COLO829 (cell line): ENCODE data around the gene SEPTIN7.
A peak's percentile ranks its signal among the peaks of the same experiment; 100 is the strongest.
"Not testable (repeated sequence)": the region's sequence is repeated elsewhere in the genome, so short reads cannot be mapped to it uniquely, and the experiment has no call there.

Experiments
- DNase-seq: peaks from one replicate; pipeline ENCODE4 v3.0.0; 2012; ENCODE audit warnings: low spot score

The SEPTIN7 gene

DNA sequence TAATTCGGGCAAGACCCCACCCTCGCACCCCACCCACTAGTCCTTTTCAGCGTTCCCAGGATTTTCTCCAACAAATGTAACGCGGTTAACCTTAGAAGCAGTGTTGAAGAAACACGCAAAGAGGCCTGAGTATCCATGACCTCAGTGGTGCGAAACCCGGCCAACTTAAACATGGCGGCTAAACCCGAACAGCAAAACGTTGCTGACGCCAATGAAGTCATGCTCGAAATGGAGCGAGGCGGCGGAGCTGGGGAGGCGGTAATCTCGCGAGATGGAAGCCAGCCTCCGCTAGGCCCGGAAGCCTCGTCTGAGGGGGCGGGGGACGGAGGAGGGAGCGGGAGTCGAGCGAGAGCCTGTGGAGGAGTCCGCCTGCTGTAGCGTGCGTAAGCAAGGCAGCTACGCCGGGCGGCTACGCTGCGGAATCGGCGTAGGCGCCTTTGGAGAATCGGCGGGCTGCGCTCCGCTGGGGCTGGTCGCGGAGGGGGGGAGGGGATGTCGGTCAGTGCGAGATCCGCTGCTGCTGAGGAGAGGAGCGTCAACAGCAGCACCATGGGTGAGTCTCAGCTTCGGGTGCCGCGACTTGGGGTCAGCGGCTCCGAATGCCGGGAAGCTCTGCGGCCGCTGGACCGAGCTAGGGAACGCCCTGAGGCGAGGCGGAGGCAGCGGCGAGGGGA lies at the start of gene SEPTIN7:
Gene SEPTIN7 (plus strand): TSS at position 340 of the 674 bp plus-strand sequence. CDS start 153 bp downstream, at position 493.
- DNase-seq, result peak; percentile 97

DNA sequence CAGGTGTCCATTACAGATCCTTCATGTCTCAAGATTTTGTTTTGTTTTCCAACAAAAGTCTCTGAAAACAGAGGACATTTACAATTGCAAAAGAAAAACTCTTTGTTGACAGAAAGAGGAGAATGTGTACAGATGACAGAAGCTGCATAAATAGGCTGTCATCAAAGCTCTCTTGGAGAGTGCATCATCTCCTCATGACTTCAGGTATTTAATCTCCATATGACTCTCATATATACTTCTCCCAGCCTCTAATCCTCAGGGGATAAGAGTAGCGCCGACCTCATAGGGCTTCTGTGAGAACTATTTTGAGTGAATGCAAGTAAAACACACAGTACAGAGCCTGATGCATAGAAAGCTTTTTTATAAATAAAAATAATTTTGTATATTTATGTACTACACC lies 48.1 kb upstream of the SEPTIN7 start:
- DNase-seq, result peak; percentile 42

DNA sequence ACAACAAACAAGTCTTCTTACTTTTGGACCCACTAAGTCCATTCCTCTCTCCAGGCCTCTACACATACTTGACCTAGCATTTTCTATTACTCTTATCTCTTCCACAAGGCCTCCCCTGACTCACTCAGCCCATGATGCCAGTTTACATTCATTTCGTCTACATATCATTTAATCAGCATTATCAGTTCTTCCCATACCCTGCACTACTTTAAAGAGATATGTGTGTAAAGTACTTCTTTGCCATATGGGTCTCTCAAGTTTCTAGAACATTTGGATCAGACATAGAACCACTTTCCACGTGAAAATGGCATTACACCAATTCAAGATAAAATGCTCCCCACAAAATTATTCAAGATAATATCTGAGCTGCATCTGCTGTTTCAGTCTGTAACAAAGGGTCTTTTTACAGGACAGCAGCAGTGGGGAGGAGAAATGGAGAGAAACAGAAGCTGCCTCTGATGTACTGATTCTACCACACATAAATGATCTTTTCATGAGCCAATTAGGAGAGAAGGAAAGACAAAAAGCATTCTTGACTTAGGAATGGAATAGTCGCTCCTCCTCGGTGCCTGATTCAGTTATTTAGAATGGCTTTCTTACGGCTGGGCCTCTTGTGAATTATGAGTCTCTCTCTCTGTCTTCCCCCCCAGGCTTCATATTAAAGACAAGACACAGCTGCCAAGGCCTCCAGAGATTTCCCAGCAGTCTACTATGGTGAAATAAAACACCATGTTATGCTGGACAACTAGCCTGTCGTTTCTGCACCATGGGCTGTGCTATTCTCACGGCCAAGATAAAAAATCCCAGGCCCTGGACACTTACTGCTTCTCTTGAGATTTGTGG lies 46.9 kb upstream of the SEPTIN7 start:
- DNase-seq, result peak; percentile 87

- no peak for DNase-seq
Observed at GRCh38 chr7:35754741-35755140, 46.1 kb upstream of the SEPTIN7 start.

DNA sequence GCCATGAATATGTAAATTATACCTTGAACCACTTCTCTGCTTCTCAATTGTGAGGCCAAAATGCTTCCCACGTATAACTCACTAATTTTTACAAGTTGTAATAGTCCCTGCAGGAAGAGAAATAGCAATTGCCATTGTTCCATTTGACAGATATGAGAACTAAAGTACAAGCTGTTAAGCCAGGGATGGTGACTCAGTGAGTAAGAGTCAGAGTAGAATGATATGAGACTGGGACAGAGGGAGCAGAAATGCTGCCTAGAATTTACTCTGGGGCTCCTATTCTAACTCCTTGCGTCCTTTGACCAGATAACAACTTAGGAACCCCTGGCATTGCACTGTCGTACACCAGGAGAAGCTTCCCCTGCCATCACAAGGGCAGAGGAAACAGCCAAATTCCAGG lies 45.1 kb upstream of the SEPTIN7 start:
- no peak for DNase-seq

- DNase-seq, result not testable (repeated sequence)
Observed at GRCh38 chr7:35756453-35756852, 44.4 kb upstream of the SEPTIN7 start.

DNA sequence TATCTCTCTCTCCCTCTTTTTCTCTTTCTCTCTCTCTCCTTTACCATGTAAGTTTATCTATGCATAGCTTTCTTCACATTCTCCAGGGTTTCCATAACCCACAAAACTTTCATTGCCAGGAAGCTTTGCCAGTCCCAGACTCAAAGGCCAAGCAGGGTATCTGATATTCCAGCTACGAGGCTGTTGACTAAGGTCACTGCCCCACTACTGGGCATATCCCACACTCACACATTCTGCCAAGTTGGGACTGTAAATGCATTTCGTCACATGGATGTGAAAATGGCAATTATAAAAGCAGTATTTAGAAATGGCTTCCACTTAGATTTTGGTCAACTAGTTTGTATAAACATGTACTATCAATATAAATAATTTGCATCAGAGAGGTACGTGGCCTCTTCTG lies 43.3 kb upstream of the SEPTIN7 start:
- DNase-seq, result no peak

- DNase-seq, result no peak
Observed at GRCh38 chr7:35758421-35758820, 42.4 kb upstream of the SEPTIN7 start.

DNA sequence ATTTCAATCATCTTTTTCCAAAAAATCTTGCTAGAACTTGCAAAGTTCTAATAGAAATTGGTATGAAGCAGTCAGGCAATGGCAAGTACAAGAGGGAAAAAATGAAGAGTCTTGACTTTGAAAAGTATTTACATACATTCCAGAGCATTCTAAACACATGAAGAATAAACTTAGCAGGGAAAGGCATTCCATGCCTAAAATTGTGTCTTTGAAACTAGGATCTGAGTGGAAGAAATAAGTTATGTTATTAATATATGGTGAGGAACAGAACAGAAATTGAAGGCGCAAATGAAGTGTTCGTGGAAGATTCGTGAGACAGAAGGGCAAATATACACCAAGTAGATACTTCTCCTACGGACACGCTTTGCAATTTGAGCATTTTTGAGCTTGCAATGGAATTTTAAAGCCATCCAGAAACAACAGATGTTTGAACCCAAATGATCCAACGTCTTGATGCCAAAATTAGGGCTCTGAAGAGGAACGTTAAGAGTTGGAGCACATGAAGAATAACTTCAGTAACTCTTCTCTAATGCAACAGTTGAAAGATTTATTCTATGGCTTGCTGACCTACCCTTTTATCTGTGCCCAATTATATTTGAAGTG lies 40.6 kb upstream of the SEPTIN7 start:
- no peak for DNase-seq

GRCh38 chr7:35761871-35762677 lies 38.8 kb upstream of the SEPTIN7 start:
- no peak for DNase-seq

DNA sequence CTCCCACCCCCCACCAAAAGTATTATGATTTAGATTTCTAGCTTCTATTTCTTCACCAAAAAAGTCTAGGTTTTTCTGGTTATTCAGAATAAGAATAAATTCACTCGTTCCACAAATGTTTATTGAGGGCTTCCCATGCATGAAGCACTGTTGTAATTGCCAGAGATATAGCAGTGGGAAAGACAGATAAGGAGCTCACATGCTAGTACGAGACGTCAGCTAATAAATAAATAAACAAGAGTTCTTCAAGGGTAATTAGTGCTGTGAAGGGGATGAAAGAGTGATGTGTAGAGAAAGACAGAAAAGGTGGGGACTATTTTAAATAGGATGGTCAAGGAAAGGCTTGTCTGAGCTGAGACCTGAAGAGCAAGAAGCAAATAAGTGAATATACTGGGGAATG lies 38.1 kb upstream of the SEPTIN7 start:
- no peak for DNase-seq

GRCh38 chr7:35768346-35768745 lies 32.5 kb upstream of the SEPTIN7 start:
- DNase-seq, result no peak

GRCh38 chr7:35771776-35772175 lies 29.1 kb upstream of the SEPTIN7 start:
- DNase-seq, result no peak

DNA sequence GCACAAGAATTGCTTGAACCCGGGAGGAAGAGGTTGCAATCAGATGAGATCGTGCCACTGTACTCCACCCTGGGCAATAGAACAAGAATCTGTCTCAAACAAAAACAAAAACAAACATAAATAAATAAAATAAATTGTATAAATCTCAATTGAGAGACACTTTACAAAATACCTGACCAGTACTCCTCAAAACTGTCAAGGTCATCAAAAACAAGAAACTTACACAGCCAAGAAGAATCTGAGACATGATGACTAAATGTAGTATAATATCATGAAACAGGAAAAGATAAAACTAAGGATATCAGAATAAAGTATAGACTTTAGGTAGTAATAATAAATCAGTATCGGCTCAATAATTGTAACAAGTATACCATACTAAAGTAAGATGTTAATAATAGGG lies 26.9 kb upstream of the SEPTIN7 start:
- DNase-seq, result no peak

DNA sequence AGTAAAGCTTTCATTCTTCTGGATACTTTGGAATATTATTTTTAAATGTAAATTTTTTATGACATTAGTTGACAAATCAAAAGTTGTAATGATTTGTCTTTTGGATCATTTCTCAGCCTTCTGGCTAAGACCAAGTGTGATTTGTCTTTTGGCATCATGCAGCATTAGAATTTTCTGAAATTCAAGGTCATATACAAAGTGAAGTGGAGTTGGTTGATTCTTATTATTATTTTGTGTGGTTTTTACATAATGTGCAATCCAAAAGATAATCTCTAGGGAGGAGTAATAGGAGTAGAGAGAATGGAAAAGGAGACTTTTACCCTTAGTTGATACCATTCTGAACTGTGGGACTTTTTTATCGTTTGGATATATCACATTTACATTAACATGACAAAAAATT lies 24.2 kb upstream of the SEPTIN7 start:
- no peak for DNase-seq

- DNase-seq, result no peak
Observed at GRCh38 chr7:35777121-35777520, 23.7 kb upstream of the SEPTIN7 start.

- no peak for DNase-seq
Observed at GRCh38 chr7:35780070-35780469, 20.8 kb upstream of the SEPTIN7 start.

- DNase-seq, result peak; percentile 94
Observed at GRCh38 chr7:35781200-35781701, 19.6 kb upstream of the SEPTIN7 start.

DNA sequence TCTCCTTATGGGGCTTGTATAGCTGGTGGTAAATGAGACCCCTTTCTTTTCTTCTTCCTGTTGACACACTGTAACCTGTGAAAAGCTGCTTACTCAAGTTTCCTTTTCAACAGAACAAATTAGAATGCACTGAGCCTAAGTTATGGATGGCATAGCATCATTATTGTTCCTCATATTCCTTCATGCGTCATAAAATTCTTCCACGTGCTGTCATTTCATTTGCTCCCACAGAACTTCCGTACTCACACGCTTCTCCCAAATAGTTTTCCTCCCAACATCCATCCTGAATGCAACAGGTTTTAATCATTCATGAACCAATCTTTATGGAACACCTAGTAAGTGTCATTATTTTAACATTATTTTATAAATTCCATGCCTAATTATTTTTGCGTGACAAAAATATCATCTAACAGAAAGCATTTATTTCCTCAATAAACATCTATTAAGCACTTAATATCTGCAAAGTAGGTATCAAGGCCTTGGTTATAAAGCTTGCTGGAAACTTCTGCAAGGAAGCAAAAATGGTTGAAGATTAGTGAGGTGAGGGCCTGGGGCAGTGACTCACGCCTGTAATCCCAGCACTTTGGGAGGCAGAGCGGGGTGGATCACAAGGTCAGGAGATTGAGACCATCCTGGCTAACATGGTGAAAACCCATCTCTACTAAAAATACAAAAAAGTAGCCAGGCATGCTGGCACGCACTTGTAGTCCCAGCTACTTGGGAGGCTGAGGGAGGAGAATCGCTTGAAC lies 18.9 kb upstream of the SEPTIN7 start:
- peak; percentile 78 for DNase-seq

DNA sequence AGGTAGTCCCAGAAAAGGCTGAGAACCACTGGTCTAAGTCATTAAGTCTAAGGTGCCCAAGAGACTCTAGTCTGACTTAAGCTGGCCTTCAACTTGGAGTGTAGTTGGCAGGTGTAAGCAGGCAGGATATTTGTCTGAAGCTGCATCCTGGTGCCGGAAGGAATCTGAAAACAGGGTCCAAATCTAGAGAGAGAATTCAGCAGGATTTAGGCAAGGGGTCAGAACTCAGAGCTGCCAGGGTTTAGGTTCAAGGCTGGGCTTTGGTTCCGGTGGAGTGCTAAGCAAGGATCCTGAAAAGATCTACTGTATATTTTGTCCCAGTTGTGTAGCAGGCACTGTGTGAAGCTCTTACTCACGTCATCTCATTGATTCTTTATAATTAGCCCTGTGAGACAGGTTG lies 16.5 kb upstream of the SEPTIN7 start:
- DNase-seq, result no peak

- no peak for DNase-seq
Observed at GRCh38 chr7:35785250-35785649, 15.6 kb upstream of the SEPTIN7 start.
